ENCODE measurements around the gene PLXNA1.

PLXNA1 gene

DNA sequence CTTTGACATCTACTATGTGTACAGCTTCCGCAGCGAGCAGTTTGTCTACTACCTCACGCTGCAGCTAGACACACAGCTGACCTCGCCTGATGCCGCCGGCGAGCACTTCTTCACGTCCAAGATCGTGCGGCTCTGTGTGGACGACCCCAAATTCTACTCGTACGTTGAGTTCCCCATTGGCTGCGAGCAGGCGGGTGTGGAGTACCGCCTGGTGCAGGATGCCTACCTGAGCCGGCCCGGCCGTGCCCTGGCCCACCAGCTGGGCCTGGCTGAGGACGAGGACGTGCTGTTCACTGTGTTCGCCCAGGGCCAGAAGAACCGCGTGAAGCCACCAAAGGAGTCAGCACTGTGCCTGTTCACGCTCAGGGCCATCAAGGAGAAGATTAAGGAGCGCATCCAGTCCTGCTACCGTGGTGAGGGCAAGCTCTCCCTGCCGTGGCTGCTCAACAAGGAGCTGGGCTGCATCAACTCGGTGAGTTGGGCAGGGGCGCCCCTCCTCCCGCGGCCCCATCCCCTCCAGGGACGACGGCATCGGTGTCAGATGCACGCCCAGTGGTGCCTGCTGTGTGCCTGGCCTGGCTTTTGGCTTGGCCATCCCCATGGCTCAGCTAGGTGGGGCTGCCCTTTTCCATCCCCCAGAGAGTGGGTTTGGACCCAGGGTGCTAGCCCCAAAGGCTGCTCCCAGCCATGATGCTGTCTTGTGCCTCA is 6.6 kb downstream of the PLXNA1 start:
- no peak for DNase-seq

DNA sequence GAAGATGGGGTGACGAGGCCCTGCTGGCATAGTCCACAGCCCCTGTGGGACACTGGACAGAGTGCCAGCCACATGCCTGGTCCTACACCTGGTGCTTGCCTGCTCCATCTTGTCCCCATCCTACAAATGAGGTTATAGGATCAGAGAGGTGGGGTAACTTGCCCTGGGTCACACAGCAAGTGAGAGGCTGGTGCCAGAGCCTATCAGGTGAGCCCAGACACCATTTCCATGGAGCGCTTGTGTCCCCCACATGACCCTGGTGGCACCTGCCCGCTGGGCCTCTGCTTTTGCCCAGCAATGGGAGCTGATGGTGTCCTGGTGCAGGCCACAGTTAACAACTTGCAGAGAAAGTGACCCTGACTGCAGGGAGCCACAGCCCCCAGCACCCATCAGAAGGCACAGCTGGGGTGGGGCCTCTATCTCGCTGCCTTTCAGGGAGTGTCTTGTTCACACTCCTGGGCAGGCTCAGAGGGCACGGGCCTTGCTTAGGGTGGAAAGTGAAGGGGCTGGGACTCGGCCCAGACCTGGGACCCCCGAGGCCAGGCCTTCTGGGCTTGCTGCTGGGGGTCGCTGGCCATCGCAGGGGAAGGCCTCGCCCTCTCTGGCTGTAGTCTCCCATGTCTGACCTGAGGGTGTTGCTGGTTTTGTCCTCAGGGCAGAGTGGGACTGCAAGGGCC is 7.2 kb downstream of the PLXNA1 start:
- no peak for DNase-seq

DNA sequence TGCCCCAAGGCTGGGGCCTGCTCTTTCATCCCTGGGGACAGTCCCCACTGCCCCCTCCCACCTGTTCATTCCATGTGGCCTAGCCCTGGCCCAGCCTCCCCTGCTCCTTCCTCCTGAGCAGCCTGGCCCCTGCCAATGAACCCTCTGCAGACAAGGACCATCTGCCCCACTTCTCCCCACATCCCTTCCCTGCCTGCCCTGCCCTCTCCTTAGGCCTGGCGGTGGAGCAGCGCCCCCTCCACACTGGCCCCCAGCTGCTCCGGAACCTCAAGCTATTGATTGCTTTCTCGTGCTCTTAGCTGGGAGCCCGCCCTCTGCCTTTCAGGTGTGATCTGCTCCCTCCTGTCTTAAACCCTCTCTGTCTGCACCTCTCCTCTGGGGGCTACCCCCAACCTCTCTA is 8.0 kb downstream of the PLXNA1 start:
- no peak for DNase-seq

- DNase-seq = no peak
Observed at GRCh38 chr3:126991366-126992200, 8.7 kb downstream of the PLXNA1 start.

DNA sequence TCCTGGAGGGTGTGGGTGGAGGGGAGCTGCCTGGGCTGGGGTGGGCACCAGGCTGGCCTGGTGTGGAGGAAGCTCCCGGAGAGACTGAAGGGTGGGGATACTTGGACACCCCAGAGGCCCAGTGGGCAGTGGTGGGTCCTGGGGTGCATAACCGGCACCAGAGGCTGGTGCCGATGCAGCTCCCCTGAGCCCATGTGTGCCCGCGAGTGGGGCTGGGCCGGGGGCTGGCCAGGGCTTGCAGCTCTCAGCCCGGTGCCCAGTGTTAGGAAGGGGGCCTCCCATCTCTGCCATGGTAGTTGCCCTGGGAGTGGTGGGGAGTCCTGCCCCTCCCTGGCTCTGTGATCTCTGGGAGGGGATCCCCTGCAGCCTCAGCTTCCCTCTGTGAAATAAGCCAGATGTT is 9.3 kb downstream of the PLXNA1 start:
- no peak for DNase-seq

DNA sequence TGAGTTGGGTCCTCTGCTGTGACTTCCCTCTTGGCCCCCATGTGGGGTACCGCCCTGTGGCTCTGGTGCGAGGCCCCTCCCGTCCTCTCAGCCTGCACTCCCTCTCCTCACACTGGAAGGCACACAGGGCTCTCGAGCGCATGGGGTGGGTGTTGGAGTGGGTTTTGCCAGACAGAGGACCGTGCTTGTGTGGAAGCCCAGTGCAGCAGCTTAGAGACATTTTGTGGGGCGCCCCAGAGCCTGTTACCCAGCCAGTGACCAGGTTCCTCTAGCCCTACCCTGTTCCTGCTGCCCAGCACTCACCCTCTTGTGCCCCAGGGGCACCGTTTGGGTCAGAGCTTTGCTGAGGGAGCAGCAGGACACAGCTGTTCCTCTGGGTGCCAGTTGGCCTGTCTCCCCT is 9.9 kb downstream of the PLXNA1 start:
- no peak for DNase-seq

DNA sequence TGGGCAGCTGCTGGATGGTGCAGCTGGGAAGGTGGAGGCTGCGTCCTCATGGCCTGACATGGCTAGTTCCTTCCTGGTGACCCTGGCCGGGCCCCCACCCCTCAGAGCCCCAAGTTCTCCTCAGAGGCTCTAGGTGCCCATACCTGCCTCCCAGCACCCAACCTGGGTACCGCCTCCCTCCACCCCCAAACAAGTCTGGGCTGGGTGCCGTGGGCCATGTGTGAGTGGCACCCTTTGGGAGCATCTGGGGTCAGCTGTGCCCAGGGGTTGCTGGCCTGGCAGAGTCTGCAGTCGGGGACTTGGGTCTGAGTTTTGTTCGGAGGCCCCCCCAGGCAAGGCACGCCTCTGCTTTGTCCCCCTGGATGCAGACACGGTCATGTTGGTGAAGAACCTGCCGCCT is 10.5 kb downstream of the PLXNA1 start:
- DNase-seq = no peak

GRCh38 chr3:126994661-126995245 is 11.8 kb downstream of the PLXNA1 start:
- no peak for DNase-seq

GRCh38 chr3:126995254-126995780 is 12.4 kb downstream of the PLXNA1 start:
- DNase-seq = no peak

- no peak for DNase-seq
Observed at GRCh38 chr3:126995926-126996512, 13.1 kb downstream of the PLXNA1 start.

GRCh38 chr3:126996905-126997304 is 14.0 kb downstream of the PLXNA1 start:
- no peak for DNase-seq

DNA sequence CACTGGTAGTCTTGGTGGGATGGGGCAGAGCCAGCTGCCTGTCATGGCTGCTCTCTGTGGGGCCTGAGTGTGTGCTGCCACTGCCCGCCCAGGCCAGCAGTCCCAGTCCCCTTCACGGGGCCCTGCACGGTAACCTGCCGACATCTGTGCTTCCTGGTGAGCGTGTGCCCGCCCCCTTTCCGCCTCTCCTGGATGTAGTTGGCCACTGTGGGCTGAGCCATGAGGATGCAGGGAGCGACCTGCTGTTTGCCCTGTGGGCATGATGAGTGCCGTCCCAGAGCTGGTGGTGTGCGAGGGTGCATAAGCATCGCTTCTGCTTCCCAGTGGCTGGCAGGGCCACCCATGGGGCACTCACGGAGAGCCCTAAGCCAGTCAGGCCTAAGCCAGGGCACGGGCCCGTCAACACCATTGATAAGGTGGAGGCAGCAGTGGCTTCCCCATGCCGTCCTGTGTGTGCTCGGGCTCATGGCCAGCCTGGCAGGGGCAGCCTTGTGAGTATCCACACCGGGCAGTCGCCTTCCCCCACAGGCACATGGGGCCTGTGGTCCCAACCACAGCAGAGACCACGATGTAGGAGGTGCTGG is 14.6 kb downstream of the PLXNA1 start:
- no peak for DNase-seq

DNA sequence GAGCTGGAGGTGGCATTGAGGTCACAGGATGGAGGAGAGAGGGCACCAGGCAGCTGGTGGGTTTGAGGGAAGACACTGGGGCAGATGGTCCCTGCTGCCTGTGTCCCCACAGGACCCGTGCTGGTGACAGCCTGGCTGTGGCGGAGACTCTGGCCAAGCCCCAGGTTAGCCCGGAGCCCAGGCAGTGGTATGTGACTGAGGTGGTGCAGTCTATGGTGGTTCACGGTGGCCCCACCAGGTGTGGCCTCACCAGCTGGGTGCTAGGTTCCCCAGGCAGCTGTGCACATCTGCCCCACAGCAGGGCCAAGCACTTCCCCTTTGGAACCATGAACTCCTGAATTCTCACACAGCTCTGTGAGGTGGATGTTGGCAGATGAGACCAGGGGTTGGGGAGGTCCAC is 15.4 kb downstream of the PLXNA1 start:
- DNase-seq = no peak

- DNase-seq = no peak
Observed at GRCh38 chr3:126998728-126999127, 15.8 kb downstream of the PLXNA1 start.

GRCh38 chr3:126999383-126999782 is 16.5 kb downstream of the PLXNA1 start:
- DNase-seq = no peak

DNA sequence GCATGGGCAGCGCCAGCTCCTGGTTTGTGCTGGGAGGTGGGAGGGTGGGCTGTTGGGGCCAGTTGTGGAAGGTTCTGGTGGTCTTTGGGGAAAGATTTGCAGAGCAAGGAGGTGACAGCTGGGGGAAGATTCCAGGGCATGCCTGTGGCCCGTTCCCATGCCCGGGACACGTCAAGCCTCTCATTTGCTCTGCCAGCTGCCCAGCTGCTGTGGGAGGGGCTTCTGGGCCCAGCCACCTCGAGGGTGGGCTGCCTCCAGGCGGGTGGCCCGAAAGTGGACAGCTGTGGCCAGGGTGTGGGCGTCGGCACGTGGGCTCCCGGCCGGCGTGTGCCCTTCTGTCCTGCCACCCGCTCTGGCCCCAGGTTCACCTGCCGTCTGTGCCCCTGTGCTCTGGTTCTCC is 17.2 kb downstream of the PLXNA1 start:
- DNase-seq = no peak

DNA sequence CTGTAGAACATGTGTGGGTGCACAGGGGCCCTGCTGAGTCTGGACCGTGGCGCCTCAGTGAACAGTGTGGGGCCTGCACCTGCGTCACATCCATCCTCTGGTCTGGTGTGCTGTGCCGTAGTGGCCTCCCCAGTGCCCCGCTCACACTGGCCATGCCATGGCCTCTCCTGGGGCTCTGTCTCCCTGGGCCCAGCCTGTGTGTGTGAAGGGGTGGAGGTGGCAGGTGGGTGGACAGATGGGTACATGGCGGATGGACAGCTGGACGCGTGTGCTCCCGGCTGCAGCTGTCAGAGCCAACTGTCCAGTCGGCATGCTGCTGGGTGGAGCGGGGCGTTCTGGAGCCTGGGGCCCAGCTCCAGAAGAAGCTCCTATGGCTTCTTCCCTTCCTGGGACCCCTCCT is 17.8 kb downstream of the PLXNA1 start:
- no peak for DNase-seq

DNA sequence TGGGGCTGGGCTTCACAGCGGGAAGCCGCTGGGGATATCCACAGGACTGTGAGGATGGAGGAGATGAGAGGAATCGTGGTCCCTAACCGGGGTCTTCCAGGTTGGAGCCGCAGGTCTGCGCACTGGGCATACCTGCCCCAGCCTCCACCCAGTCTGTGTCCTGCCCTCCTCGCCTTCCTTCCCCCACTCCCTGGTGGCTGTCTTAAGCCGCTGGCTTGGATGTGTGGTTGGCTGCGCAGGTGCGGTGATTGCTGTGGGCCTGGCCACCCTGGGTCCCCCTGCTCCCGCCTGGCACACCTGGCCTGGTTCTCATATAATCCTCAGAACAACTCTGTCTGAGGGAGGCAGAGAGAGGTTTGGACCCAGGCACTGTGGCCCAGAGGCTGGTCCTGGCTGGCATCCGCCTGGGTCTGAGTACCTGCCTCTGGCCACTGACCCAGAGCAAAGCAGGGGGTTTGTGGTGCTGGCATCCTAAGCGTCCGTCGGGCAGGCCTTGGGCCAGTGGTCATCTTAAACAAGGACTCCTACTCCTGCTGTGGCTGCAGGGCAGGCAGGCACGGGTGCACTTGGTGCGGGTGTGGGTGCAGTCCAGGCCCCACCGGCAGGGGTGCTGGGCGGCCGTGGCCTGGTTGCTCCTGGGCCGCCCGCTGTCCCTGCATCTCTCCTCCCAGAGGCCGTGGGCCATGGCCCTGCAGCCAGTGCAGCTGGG is 18.7 kb downstream of the PLXNA1 start:
- DNase-seq = no peak

GRCh38 chr3:127002195-127003174 is 19.6 kb downstream of the PLXNA1 start:
- DNase-seq = no peak

DNA sequence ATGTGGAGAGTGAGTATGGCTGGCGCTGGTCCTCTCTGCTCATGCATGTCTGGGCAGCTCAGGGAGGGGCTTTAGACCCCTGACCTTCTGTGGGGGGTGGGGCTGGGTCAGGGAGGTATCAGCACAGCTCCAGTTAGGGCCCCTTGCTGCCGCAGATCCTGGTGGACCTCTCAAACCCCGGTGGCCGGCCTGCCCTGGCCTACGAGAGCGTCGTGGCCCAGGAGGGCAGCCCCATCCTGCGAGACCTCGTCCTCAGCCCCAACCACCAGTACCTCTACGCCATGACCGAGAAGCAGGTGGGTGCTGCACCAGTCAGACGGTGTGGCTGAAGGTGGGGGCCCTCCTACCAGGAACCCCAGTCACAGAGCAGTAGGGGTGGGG is 20.2 kb downstream of the PLXNA1 start:
- DNase-seq = no peak
